WTC11 (cell line): ENCODE results near the gene YTHDF1. TPM values are rescaled to one million over a fixed set of nuclear protein-coding genes. Genes with fewer than 3 reads are reported as not detected.

Source experiments
- ATAC-seq: fragments of 200-7000 bp; cut with Tn5 transposase; 2 replicates; pipeline ENCODE4 v1.10.0; 2021; ENCODE audit warnings: mild to moderate bottlenecking, moderate library complexity
- CTCF ChIA-PET: fragments of 300-600 bp; sonication (Branson Sonifier 250); formaldehyde crosslinking; loops from one replicate; lab custom pipeline; 2021; ENCODE audit warnings: antibody characterized with exemption; lab: Charles Lee
- POLR2A ChIA-PET: fragments of 350-600 bp; sonication (Branson Sonifier 250); formaldehyde crosslinking; loops from one replicate; lab custom pipeline; 2021; ENCODE audit warnings: antibody characterized with exemption; lab: Charles Lee
- DNase-seq: peaks from one replicate; pipeline ENCODE4 v3.0.0; 2021; ENCODE audit warnings: low spot score
- H3K27ac Mint-ChIP-seq: 2 replicates; pipeline ENCODE4 v1.8.0; 2021; ENCODE audit warnings: mixed read lengths
- H3K27me3 Mint-ChIP-seq: 2 replicates; pipeline ENCODE4 v1.8.0; 2021; ENCODE audit warnings: low read depth, mild to moderate bottlenecking, moderate library complexity, mixed read lengths
- H3K36me3 Mint-ChIP-seq: 2 replicates; pipeline ENCODE4 v1.8.0; 2021; ENCODE audit warnings: mixed read lengths
- H3K4me1 Mint-ChIP-seq: 2 replicates; pipeline ENCODE4 v1.8.0; 2022; ENCODE audit warnings: mixed read lengths
- H3K4me3 Mint-ChIP-seq: 2 replicates; pipeline ENCODE4 v1.8.0; 2021; ENCODE audit warnings: mild to moderate bottlenecking, moderate library complexity, mixed read lengths
- H3K9me3 Mint-ChIP-seq: 2 replicates; pipeline ENCODE4 v1.8.0; 2021; ENCODE audit warnings: mixed read lengths
- ARID4B ChIP-seq: sonication (generic); formaldehyde crosslinking; IDR thresholded peaks from 2 replicates; pipeline ENCODE4 v1.8.0; 2023; ENCODE audit warnings: missing genetic modification reagents, mild to moderate bottlenecking, borderline replicate concordance
- E2F4 ChIP-seq: sonication (generic); formaldehyde crosslinking; IDR thresholded peaks from 2 replicates; pipeline ENCODE4 v1.8.1; 2022; ENCODE audit warnings: low read depth, mild to moderate bottlenecking, moderate library complexity, missing genetic modification reagents, borderline replicate concordance
- E2F5 ChIP-seq: sonication (generic); formaldehyde crosslinking; IDR thresholded peaks from 2 replicates; pipeline ENCODE4 v1.8.1; 2022; ENCODE audit warnings: mild to moderate bottlenecking, moderate library complexity, missing genetic modification reagents
- ETV6 ChIP-seq: sonication (generic); formaldehyde crosslinking; IDR thresholded peaks from 2 replicates; pipeline ENCODE4 v1.8.1; 2022; ENCODE audit warnings: mild to moderate bottlenecking, missing genetic modification reagents
- FOXP4 ChIP-seq: sonication (generic); formaldehyde crosslinking; IDR thresholded peaks from 2 replicates; pipeline ENCODE4 v1.8.0; 2022; ENCODE audit warnings: mild to moderate bottlenecking, missing genetic modification reagents
- GABPB1 ChIP-seq: sonication (generic); formaldehyde crosslinking; IDR thresholded peaks from 2 replicates; pipeline ENCODE4 v1.8.1; 2023; ENCODE audit warnings: mild to moderate bottlenecking, missing genetic modification reagents
- HMGA2 ChIP-seq: fragments of 250-450 bp; sonication (Bioruptor Pico); IDR thresholded peaks from 2 replicates; pipeline ENCODE4 v1.4.0; 2021; ENCODE audit warnings: mild to moderate bottlenecking, moderate library complexity
- KAT7 ChIP-seq: sonication (generic); formaldehyde crosslinking; IDR thresholded peaks from 2 replicates; pipeline ENCODE4 v1.8.1; 2023; ENCODE audit warnings: missing genetic modification reagents, mild to moderate bottlenecking, borderline replicate concordance
- NFE2L1 ChIP-seq: sonication (generic); formaldehyde crosslinking; IDR thresholded peaks from 2 replicates; pipeline ENCODE4 v1.8.1; 2023; ENCODE audit warnings: missing genetic modification reagents
- NR1H2 ChIP-seq: sonication (generic); formaldehyde crosslinking; IDR thresholded peaks from 2 replicates; pipeline ENCODE4 v1.9.0; 2021; ENCODE audit warnings: mild to moderate bottlenecking, moderate library complexity, missing genetic modification reagents
- RELA ChIP-seq: sonication (generic); formaldehyde crosslinking; IDR thresholded peaks from 2 replicates; pipeline ENCODE4 v1.8.1; 2022; ENCODE audit warnings: missing genetic modification reagents, mild to moderate bottlenecking, borderline replicate concordance
- SMAD4 ChIP-seq: sonication (generic); formaldehyde crosslinking; IDR thresholded peaks from 2 replicates; pipeline ENCODE4 v1.8.0; 2022; ENCODE audit warnings: mild to moderate bottlenecking, missing genetic modification reagents
- SP1 ChIP-seq: sonication (generic); formaldehyde crosslinking; conservative IDR thresholded peaks from 2 replicates; pipeline ENCODE4 v1.8.1; 2022; ENCODE audit warnings: missing genetic modification reagents
- TP53 ChIP-seq: sonication (generic); formaldehyde crosslinking; IDR thresholded peaks from 2 replicates; pipeline ENCODE4 v1.8.1; 2023; ENCODE audit warnings: mild to moderate bottlenecking, missing genetic modification reagents
- ZBTB43 ChIP-seq: sonication (generic); formaldehyde crosslinking; IDR thresholded peaks from 2 replicates; pipeline ENCODE4 v1.8.1; 2023; ENCODE audit warnings: mild to moderate bottlenecking, missing genetic modification reagents
- ZNF121 ChIP-seq: sonication (generic); formaldehyde crosslinking; IDR thresholded peaks from 2 replicates; pipeline ENCODE4 v1.8.0; 2023; ENCODE audit warnings: missing genetic modification reagents
- ZNF416 ChIP-seq: fragments of 250-450 bp; sonication (Bioruptor Pico); IDR thresholded peaks from 2 replicates; pipeline ENCODE4 v1.9.0; 2021; ENCODE audit warnings: mild to moderate bottlenecking, inconsistent platforms
- ZNF423 ChIP-seq: fragments of 250-450 bp; sonication (Bioruptor Pico); IDR thresholded peaks from 2 replicates; pipeline ENCODE4 v2.1.2; 2022; ENCODE audit warnings: mild to moderate bottlenecking, moderate library complexity
- ZNF512 ChIP-seq: sonication (generic); formaldehyde crosslinking; IDR thresholded peaks from 2 replicates; pipeline ENCODE4 v1.8.1; 2022; ENCODE audit warnings: missing genetic modification reagents, borderline replicate concordance
- ZSCAN18 ChIP-seq: fragments of 250-450 bp; sonication (Bioruptor Pico); IDR thresholded peaks from 2 replicates; pipeline ENCODE4 v2.1.2; 2022; ENCODE audit warnings: mild to moderate bottlenecking, moderate library complexity
- total RNA-seq: library from RNA; stranded (reverse); gene quantifications from 3 replicates; pipeline ENCODE4 v1.2.3, GENCODE V29; 2021

Gene YTHDF1
- total RNA-seq, 1 experiment from 2014 or later = 61.3 TPM

- DNase-seq (no peak), ATAC-seq (no peak)
- peaks cover 29% of the 10 kb centered on the region for H3K4me1 Mint-ChIP-seq
- H3K36me3 Mint-ChIP-seq = no peaks in the 10 kb centered on the region
- no peaks in the 10 kb centered on the region for H3K9me3 Mint-ChIP-seq
- ChIA-PET POLR2A (no interaction called here), CTCF (interaction anchor here (2.6 kb wide), 1 partner anchor 34 kb away, joined by 14 read pairs; no protein-coding TSS in a partner anchor)
- no peak for TF ChIP-seq ZNF423 (CRISPR knock-in tag)
- TF ChIP-seq TP53 (CRISPR knock-in tag) = no peak
- no peak for TF ChIP-seq E2F4 (CRISPR knock-in tag)
- no peak for TF ChIP-seq NR1H2
- TF ChIP-seq ZNF416 = no peak
- no peak for TF ChIP-seq RELA (CRISPR knock-in tag)
- no peak for TF ChIP-seq E2F5 (CRISPR knock-in tag)
- TF ChIP-seq ZSCAN18 (CRISPR knock-in tag) = no peak
- no peak for TF ChIP-seq HMGA2 (CRISPR knock-in tag)
- no peak for TF ChIP-seq SP1
- no peak for TF ChIP-seq GABPB1 (CRISPR knock-in tag)
- no peak for TF ChIP-seq SMAD4 (CRISPR knock-in tag)
- no peak for TF ChIP-seq ARID4B (CRISPR knock-in tag)
- no peak for TF ChIP-seq FOXP4 (CRISPR knock-in tag)
- no peak for TF ChIP-seq NFE2L1 (CRISPR knock-in tag)
- no peak for TF ChIP-seq ZBTB43 (CRISPR knock-in tag)
- no peak for TF ChIP-seq ZNF121 (CRISPR knock-in tag)
- no peak for TF ChIP-seq ZNF512 (CRISPR knock-in tag)
- no peak for TF ChIP-seq KAT7 (CRISPR knock-in tag)
- TF ChIP-seq ETV6 (CRISPR knock-in tag) = no peak
- H3K4me3 Mint-ChIP-seq = no peak overlapping the region
- H3K27ac Mint-ChIP-seq = no peak overlapping the region
- H3K27me3 Mint-ChIP-seq = peaks cover 35% of the 10 kb centered on the region
Observed at GRCh38 chr20:63257629-63258028, 41.7 kb upstream of the YTHDF1 start.
